Mesenteric fat pad (tissue), 1 donor: ENCODE data around the gene SHC1. TPM values are rescaled to one million over a fixed set of nuclear protein-coding genes. Genes with fewer than 3 reads are reported as not detected.
A peak's percentile ranks its signal among the peaks of the same experiment; 100 is the strongest.

Source experiments
- DNase-seq: peaks from one replicate; pipeline ENCODE4 v3.0.0-alpha.2; 2020; ENCODE audit warnings: low spot score
- microRNA-seq: library from miRNA; unstranded; fragments of <30 nt; microRNA quantifications from one replicate; pipeline ENCODE4 v1.2.0, GENCODE V29; 2020; ENCODE audit warnings: borderline number of aligned reads
- total RNA-seq: library from RNA; stranded (reverse); fragmentation: NEBNext Ultra II Directional; extraction: Animal tissue kit (Norgen Biotek cat#: 25700); gene quantifications from one replicate; pipeline ENCODE4 v1.2.1, GENCODE V29; 2021
- donor health status: DM: yes; HTN: yes; CAD: no.

The SHC1 gene
- total RNA-seq, 1 donor from 2014 or later = 199 TPM

DNA sequence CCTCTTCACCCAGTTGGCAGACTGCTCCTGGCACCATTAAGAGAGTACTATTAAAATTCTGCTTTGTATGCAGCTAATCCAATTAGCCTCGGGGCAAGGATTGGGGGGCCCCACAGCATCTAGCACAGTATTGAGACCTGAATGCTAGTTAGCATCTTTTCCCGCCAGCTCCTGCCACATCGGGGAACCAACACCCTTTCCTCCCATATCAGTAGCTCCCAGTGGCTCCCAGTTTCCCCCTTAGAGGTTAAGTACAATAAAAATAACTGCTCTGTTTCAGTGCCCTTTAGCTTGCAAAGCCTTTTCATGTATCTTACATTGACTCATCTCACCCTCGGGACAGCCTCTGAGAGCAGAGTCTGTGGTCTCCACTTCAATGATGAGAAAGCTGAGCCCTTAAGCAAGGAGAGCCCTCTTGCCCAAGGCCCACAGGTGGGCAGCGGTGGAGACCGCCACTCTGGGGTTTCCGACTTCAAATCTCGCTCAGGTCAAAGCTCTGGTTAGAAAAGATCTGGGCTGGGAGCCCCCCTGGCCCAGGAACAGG is 29.8 kb downstream of the SHC1 start:
- DNase-seq = no peak

DNA sequence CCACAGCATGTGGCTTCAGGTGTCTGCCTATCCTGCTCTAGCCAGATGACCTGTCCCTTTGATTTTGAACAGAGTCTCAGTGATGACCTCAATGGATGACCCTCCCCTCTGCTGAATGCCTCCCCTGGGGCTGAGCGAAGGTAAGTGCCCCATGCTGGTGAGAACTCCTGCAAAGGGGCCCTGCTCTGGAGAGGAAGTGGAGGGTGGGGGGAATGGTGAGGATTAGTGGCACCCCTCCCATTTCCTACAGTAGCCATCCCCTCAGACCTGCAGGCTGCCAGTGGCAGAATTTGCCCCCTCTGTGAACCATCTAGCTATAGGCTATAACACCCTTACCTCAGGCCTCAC is 30.4 kb downstream of the SHC1 start:
- no peak for DNase-seq

DNA sequence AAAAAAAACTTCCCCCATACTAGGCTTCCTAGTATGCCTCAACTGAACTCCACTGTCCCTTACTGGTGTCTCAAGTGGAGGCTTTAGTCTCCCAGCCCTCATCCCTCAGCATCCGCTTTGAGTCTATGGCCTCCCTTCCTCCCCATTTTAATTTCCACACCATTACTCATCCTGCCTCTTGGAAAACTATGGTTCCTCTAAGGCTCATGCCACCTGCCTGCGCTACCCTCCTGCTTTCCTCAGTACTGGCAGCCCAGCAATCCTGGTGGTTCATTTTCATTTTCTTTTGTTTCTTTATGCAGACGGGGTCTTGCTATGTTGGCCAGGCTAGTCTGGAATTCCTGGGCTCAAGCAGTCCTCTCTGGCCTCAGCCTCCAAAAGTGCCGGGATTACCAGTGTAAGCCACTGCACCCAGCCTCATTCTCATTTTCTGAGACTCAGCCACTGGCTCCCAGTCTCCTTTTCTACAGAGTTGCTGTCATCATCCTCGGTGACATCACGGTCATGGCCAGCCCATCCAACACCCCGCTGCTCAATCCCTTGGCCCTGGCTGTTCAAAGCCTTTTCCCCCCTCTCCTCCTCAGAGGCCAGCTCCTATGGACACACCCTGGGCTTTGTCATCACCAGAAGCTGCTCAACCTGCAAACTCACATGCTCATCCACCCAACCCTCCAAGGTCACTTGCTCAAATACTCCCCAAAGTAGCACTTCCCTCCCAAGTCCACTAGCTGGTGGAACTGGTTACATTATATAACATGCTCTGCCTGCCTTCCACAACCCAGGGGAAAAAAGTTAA is 31.7 kb downstream of the SHC1 start:
- DNase-seq = no peak

DNA sequence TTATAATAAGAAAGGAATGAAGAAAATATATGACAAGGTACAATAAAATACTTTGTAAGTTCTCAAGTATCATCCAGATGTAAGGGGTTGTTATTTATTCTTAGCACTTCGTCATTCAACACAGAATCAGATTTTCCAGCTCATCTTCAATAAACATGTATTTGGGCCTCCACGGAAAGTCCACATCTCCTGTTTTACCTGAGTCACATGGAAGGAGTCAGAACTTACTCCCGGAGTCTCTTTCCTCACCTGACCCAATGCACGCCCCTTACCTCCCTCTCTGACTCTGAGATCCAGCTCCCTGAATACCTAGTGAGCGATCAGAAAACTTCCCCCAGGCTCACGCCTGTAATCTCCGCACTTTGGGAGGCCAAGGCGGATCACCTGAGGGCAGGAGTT is 32.6 kb downstream of the SHC1 start:
- DNase-seq = no peak

DNA sequence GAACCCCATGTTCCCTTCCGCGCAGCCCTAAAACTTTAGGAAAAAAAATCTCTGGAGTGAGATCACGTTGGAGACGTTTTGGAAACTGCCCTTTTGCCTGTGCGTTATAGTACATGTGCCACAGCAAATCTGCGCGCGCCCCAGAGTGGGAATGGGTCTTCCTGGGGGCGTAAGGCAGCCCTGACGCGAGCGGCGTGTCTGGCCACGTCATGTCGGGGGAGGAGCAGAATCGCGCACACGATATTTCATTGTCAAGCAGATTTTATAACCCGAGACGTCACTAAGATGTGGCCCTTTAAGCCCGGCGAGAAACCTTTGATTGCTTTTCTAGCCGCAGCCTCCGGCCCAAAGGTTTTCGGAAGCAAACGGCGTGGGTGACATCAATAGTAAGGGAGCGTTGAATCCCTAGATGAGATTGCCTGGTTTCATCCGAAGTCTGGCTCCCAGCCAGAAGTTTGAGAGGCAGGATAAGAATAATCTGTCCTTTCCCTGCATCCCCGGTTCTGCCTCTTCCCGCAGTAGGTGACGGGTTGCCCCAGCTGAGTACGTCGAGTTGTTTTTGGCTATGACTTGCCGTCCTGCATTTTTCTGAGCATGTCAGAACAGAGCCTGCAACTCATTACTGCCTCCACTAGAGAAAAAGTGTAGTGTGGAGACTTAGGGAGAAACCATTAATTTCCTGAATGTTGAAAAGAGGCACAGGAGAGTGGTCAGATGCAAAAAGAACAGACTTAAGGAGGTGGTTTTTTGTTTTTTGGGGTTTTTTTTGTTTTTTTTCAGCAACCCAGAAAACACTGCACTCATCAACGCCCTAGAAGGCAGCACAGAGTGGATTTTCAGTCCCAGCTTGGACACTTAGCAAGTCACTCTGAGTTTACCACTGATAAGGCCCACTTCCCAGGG is 33.2 kb downstream of the SHC1 start:
- peak; percentile 97 for DNase-seq

DNA sequence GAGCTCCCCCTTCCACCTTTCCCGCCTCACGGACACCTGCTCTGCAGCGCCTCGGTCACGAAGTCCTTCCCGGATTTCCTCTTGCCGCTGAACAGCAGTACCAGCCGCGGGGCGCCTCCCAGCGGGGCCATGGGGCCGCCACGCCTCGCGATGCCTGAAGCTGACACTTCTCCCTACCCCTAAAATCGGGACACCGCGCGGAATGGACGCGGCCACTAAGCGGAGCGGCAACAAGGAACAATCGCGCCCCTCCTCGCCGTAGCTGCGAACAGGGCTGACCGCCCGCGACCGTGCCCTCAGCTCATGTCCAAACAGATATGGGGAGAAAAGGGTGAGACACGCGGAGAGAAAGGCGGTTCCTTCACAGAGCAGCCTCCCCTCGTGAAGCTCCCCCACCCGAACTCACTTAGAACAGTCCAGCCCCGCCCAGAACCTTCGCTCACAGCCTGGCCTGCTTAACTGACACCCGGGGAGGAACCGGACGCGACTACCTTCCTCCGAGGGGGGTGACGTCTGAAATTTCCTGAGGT is 33.9 kb downstream of the SHC1 start, which contains the start of gene PMVK:
Gene PMVK (minus strand): TSS at position 165 of the 530 bp plus-strand sequence. CDS start 34 bp downstream, at position 131.
- peak; percentile 96 for DNase-seq

DNA sequence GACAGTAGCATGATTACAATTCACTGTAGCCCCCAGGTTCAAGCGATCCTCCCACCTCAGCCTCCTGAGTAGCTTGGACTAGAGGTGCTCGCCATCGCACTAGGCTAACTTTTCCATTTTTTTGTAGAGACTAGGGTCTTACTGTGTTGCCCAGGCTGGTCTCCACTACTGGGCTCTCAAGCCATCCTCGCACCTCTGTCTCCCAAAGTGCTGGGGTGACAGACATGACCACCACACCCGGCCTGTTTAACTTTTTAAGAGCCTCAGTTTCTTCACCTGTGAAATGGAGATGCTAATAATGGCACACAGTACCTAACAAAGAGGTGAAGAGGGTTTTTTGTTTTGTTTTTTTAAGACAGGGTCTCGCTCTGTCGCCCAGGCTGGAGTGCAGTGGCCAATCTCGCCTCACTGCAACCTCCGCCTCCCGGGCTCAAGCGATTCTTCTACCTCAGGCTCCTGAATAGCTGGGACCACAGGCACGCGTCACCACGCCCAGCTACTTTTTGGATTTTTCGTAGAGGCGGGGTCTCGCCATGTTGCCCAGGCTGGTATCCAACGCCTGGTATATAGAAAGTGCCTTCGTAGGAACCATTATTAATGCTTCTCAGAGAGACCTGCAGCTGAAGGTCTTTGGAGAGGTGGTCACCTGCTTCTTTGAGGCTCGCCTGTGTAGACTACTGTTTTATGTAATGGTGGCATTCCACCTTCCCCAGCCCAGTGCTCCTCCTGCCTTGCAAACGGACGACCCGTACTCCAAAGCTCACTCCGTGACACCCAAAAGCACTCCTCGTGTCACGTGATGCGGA is 34.6 kb downstream of the SHC1 start:
- DNase-seq = no peak

DNA sequence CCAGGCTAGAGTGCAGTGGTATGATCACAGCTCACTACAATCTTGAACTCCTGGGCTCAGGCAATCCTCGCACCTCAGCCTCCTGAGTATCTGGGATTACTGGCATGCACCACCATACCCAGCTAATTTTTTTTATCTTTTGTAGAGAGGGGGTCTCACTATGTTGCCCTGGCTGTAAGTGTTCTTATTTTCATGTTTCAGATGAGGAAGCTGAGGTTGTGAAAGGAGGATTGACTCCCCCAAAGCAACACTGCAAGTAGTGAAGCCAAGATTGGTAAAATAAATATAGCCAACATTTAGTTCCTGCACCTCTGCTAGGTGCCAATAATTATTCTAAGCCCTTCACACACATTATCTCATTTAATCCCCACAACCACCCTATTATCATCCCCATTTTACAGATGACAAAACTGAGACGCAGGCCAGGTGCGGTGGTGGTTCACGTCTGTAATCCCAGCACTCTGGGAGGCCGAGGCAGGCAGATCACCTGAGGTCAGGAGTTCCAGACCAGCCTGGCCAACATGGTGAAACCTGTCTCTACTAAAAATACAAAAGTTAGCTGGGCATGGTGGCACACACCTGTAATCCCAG is 36.1 kb downstream of the SHC1 start:
- DNase-seq = no peak

DNA sequence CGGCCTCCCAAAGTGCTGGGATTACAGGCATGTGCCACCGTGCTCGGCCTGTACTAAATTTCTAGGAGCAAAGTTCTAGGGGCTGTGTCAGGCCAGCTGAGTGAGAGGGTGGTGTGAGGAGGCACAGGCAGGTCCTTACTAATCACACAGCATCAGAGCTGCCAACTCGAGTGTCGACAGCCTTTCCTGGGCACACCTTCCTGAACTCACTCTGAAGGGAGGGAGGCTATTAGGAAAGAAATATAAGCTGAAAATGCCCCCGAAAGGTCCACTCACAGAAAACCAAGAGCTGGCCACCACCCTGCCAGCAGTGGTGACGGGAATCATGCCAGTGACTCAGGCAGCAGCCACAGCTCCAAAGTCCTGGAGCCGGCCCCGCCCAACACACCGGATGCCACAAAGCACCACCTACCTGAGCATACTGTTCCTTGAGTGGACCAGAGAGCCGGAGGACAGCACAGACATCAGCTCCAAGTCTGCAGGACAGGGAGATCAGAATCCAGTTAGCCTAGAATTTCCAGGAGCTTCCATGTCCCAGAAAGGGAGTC is 38.5 kb downstream of the SHC1 start:
- no peak for DNase-seq

DNA sequence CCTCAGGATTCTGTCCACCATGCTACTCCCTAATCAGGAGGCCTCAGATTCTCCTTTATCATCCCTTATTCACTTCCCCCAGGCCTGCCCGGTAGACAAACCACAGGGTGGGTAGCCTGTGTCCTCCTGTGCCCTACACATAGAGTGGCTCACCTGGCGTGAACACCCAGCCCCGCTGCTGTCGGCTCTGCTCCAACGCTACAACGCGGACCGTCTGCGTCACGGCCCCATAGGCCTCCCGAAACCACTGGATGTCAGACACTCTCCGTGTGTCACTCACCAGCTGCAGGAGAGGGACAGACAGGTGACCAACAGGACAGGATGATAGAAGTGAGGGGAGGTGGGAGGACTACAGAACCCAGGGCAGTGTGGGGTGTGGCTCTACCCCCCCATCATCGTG is 44.3 kb downstream of the SHC1 start:
- DNase-seq = no peak

DNA sequence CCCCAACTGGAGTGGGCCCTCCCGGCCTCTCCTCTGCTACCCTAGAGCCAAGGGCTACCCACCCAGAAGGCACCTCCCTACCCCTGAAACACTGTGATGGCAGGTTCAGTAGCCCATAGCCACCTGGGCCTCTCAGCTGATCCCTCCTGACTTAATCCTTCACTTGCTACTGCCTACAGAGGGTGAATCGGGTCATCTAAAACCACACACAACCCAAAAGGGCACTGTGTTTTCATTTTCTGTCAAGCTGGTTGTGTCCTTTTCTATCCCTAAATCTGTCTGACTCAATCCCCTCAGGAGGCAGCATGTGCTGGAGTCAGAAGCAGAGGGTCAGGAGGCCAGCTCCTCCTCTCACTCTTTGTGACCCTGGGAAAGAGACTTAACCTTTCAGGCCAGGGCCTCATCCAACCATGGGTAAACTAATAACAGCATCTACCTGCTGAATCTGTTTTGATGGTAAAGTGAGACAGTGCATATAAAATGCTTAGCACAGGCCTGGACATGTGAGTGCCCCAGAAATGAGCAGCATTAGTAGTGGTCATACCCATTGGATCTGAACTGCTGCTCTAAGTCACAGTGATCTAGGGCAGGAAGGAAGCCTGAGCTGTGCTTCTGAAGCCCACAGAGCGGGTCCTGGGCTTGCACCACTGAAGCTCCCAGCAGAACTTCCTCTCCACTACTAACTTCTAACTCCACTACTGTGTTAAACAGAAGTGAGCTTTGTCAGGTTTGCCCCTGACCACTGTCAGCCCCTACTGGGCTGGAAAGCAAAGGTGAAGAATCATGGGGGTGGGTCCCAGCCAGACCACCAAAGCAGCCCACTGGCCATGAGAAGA is 45.0 kb downstream of the SHC1 start:
- DNase-seq = no peak

DNA sequence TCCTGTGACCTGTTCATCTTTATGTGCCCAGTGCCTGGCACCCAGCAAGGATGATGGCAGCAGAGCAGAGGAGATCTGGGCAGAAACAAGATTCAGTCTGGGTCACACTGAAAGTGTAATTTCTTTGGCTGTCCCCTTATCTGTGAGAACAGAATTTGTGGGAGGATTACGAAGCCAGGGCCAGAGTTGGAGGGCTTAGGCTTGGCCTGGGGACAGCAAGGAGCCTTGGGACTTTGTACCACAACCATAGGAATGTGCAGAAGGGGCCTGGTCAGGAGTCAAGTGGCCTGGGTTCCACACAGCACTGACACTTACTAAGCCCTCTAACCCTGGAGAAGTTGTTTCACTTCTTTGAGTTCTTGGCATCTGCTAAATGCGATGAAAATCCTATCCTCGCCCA is 46.9 kb downstream of the SHC1 start:
- DNase-seq = no peak

DNA sequence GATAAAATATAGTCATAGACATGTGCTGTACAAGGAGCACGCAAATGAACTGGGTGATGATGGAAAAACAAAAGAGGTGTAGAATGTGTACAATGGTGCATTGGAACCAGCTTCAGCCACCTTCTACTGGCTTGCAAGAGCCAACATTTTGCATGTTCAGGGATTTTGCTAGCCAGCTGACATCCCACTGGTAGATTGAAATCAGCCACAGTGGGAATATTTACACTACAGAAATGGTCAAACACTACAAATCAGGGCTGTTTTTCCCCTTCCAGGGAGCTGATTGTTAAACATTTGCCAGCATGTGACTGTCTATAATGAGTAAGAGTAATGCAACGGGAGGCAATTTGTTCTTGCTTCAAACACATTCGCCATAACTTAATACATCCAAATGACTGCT is 57.3 kb downstream of the SHC1 start:
- DNase-seq = no peak

DNA sequence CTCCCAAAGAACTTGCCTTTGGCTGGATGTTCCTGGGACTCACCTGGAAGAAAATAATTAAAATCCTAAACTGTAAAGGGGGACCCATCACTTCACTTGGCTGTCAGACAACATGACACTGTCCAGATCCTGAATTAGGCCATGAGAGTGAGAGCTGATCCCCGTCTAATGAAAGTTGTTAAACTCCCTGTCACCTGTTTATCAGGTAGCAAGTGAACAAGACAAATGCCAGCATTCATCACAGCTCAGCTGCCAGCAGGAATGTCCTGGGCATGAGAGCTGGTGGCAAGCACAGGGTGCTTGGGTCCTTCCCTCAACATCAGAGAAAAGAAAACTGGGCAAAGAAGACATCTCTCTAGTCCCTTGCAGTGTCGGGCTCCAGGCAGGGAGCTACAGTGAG is 57.8 kb downstream of the SHC1 start:
- no peak for DNase-seq

Small RNAs within 50 kb of the gene (microRNA-seq; reads per million reads assigned to microRNA genes)
- gene MIR4258 = not detected

Other genes starting within 250 kb of the SHC1 start
- gene KCNN3, start 100.5 kb downstream of the SHC1 start, total RNA-seq = 0.96 TPM
- 31.2 TPM for gene PMVK, start 34.0 kb downstream of the SHC1 start, total RNA-seq
- 43.5 TPM for gene PBXIP1, start 14.6 kb downstream of the SHC1 start, total RNA-seq
- gene PYGO2, start 9.0 kb downstream of the SHC1 start, total RNA-seq = 22.2 TPM
- 41.2 TPM for gene CKS1B, start 3.9 kb upstream of the SHC1 start, total RNA-seq
- gene FLAD1, start 12.6 kb upstream of the SHC1 start, total RNA-seq = 43.7 TPM
- gene LENEP, start 22.8 kb upstream of the SHC1 start, total RNA-seq = not detected
- gene ZBTB7B, start 32.1 kb upstream of the SHC1 start, total RNA-seq = 80.4 TPM
- 0.87 TPM for gene DCST2, start 63.0 kb upstream of the SHC1 start, total RNA-seq
- gene DCST1, start 63.1 kb upstream of the SHC1 start, total RNA-seq = not detected
- 176 TPM for gene ADAM15, start 80.6 kb upstream of the SHC1 start, total RNA-seq
- gene EFNA4, start 93.0 kb upstream of the SHC1 start, total RNA-seq = 3.1 TPM
- gene EFNA3, start 108.1 kb upstream of the SHC1 start, total RNA-seq = 0.58 TPM
- gene EFNA1, start 157.1 kb upstream of the SHC1 start, total RNA-seq = 17.8 TPM
- gene SLC50A1, start 165.1 kb upstream of the SHC1 start, total RNA-seq = 30.2 TPM
- gene DPM3, start 169.8 kb upstream of the SHC1 start, total RNA-seq = 76.2 TPM
- 155 TPM for gene KRTCAP2, start 202.6 kb upstream of the SHC1 start, total RNA-seq
- gene TRIM46, start 203.1 kb upstream of the SHC1 start, total RNA-seq = 0.22 TPM
- 17.9 TPM for gene THBS3, start 237.2 kb upstream of the SHC1 start, total RNA-seq
- gene MTX1, start 237.9 kb upstream of the SHC1 start, total RNA-seq = 40.0 TPM